Measurements from ENCODE around the gene CASS4. TPM values are rescaled to one million over a fixed set of nuclear protein-coding genes. Genes with fewer than 3 reads are reported as not detected.

CASS4 gene
- polyA plus RNA-seq, 1 donor from 2014 or later, result 0.56 TPM

DNA sequence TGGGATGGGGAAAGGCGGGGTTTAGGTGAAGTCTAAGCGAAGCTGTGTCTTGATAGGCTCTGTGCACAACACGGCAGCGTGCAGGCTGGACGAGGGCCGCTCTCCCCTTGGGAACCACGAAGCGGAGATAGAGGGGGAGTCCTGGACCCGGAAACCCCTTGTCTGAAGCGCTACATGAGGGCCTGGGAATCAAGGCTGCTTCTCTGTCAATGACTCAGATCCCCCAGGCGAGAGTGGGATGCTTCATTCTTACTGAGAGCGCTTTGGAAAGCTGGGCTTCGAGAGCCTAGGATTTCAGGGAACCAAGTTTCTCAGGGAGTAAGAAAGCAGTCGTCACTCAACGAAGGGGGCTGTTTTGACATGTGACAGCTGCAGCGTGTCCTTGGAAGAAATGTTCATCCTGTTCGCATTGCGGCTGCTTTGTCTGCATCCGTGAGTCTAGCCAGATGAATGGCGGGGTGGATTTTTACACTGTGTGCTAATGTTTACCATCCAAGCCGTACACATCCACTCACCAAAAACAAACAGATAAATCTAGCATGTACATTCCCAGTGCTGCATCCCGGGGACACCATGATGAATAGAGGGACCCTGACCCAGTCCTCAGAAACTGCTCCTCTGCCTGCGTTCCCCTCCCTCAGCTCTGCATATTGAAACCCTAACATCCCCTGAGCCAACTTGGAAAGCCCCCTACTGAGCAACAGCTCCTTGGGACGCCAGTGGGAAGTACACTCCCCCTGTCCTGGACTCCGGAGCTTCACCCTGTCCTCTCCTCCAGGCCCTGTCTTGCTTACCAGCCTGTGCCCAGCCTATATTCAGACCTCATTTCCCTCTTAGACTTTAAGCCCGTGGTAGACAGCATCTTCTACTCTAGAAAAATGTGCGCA is 31.8 kb downstream of the CASS4 start:
- H3K36me3 ChIP-seq (ENCODE audit: insufficient read depth, low read length), result no peaks in the 10 kb centered on the region
- peak overlapping the region; percentile 59 for H3K27ac ChIP-seq (ENCODE audit: low read length)
- H2AFZ ChIP-seq (ENCODE audit: low read depth, low read length), result peak overlapping the region; percentile 25
- TF ChIP-seq, protein P1, sequence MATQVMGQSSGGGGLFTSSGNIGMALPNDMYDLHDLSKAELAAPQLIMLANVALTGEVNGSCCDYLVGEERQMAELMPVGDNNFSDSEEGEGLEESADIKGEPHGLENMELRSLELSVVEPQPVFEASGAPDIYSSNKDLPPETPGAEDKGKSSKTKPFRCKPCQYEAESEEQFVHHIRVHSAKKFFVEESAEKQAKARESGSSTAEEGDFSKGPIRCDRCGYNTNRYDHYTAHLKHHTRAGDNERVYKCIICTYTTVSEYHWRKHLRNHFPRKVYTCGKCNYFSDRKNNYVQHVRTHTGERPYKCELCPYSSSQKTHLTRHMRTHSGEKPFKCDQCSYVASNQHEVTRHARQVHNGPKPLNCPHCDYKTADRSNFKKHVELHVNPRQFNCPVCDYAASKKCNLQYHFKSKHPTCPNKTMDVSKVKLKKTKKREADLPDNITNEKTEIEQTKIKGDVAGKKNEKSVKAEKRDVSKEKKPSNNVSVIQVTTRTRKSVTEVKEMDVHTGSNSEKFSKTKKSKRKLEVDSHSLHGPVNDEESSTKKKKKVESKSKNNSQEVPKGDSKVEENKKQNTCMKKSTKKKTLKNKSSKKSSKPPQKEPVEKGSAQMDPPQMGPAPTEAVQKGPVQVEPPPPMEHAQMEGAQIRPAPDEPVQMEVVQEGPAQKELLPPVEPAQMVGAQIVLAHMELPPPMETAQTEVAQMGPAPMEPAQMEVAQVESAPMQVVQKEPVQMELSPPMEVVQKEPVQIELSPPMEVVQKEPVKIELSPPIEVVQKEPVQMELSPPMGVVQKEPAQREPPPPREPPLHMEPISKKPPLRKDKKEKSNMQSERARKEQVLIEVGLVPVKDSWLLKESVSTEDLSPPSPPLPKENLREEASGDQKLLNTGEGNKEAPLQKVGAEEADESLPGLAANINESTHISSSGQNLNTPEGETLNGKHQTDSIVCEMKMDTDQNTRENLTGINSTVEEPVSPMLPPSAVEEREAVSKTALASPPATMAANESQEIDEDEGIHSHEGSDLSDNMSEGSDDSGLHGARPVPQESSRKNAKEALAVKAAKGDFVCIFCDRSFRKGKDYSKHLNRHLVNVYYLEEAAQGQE (IDR thresholded peaks at IDR 0.05; ENCODE audit: borderline replicate concordance), result peak; percentile 88
- no peak for TF ChIP-seq TAF1 (IDR thresholded peaks at IDR 0.05; ENCODE audit: low read depth)
- no peak for TF ChIP-seq SMC3 (conservative IDR thresholded peaks at IDR 0.05; ENCODE audit: poor library complexity)
- TF ChIP-seq MXI1 (conservative IDR thresholded peaks at IDR 0.05; ENCODE audit: poor library complexity, severe bottlenecking), result no peak
- peak; percentile 69 for TF ChIP-seq EP300 (conservative IDR thresholded peaks at IDR 0.05; ENCODE audit: poor library complexity, severe bottlenecking)
- TF ChIP-seq, protein P2, sequence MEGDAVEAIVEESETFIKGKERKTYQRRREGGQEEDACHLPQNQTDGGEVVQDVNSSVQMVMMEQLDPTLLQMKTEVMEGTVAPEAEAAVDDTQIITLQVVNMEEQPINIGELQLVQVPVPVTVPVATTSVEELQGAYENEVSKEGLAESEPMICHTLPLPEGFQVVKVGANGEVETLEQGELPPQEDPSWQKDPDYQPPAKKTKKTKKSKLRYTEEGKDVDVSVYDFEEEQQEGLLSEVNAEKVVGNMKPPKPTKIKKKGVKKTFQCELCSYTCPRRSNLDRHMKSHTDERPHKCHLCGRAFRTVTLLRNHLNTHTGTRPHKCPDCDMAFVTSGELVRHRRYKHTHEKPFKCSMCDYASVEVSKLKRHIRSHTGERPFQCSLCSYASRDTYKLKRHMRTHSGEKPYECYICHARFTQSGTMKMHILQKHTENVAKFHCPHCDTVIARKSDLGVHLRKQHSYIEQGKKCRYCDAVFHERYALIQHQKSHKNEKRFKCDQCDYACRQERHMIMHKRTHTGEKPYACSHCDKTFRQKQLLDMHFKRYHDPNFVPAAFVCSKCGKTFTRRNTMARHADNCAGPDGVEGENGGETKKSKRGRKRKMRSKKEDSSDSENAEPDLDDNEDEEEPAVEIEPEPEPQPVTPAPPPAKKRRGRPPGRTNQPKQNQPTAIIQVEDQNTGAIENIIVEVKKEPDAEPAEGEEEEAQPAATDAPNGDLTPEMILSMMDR (IDR thresholded peaks at IDR 0.05; ENCODE audit: poor library complexity, severe bottlenecking), result no peak
- TF ChIP-seq RAD21 (conservative IDR thresholded peaks at IDR 0.05), result no peak
- no peak for TF ChIP-seq EZH2 (IDR thresholded peaks at IDR 0.05; ENCODE audit: borderline replicate concordance, insufficient read depth, low read length, poor library complexity, severe bottlenecking)
- peak; percentile 43 for TF ChIP-seq POLR2AphosphoS5 (IDR thresholded peaks at IDR 0.05)
- no peaks in the 10 kb centered on the region for H4K20me1 ChIP-seq (ENCODE audit: insufficient read depth)
- H3K9ac ChIP-seq (ENCODE audit: low read length), result peak overlapping the region; percentile 46
- peak overlapping the region; percentile 46 for H3K4me3 ChIP-seq (ENCODE audit: low read length)
- H3K9me2 ChIP-seq (ENCODE audit: insufficient read depth, low read length), result no peaks in the 10 kb centered on the region
- no peaks in the 10 kb centered on the region for H3K9me3 ChIP-seq (ENCODE audit: low read length)
- H3K27me3 ChIP-seq (ENCODE audit: insufficient read depth, low read depth, low read length), result no peaks in the 10 kb centered on the region
- H3K79me2 ChIP-seq (replicated peaks; ENCODE audit: insufficient read depth, low read length), result no peaks in the 10 kb centered on the region
- no peaks in the 10 kb centered on the region for H3F3A ChIP-seq (ENCODE audit: insufficient read depth, low read length, poor library complexity, severe bottlenecking)
- H3K4me2 ChIP-seq (ENCODE audit: low read length), result peak overlapping the region; percentile 20

DNA sequence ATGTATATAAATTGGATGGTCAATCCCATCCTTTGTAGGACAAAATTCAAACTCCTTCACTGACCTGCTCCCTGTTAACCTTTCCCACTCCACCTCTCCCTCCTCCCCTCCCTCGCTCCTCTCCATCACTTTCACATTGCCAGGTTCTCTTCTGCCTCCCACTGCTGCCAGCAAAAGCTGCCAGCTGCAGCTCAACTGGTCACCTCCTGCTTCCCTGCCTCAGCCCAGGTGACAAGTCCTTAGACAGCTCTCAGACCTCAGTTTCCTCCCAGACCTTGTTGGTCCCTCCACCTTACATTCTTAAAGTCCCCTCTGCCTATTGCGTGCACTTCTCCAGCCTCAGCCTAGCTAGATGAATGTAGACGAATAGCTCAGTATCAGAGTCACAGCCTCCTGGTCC is 33.1 kb downstream of the CASS4 start:
- Histone ChIP-seq H3K79me2 (replicated peaks; ENCODE audit: insufficient read depth, low read length) (no peaks in the 10 kb centered on the region), H3K9ac (ENCODE audit: low read length) (no peak overlapping the region), H3K9me3 (ENCODE audit: low read length) (no peaks in the 10 kb centered on the region), H2AFZ (ENCODE audit: low read depth, low read length) (no peak overlapping the region), H3K9me2 (ENCODE audit: insufficient read depth, low read length) (no peaks in the 10 kb centered on the region), H3K36me3 (ENCODE audit: insufficient read depth, low read length) (no peaks in the 10 kb centered on the region), H3K4me2 (ENCODE audit: low read length) (no peak overlapping the region), H4K20me1 (ENCODE audit: insufficient read depth) (no peaks in the 10 kb centered on the region), H3K4me3 (ENCODE audit: low read length) (no peak overlapping the region), H3K27me3 (ENCODE audit: insufficient read depth, low read depth, low read length) (no peaks in the 10 kb centered on the region), H3K27ac (ENCODE audit: low read length) (no peak overlapping the region), H3F3A (ENCODE audit: insufficient read depth, low read length, poor library complexity, severe bottlenecking) (no peaks in the 10 kb centered on the region)
- no peak for TF ChIP-seq RAD21 (conservative IDR thresholded peaks at IDR 0.05)
- TF ChIP-seq MXI1 (conservative IDR thresholded peaks at IDR 0.05; ENCODE audit: poor library complexity, severe bottlenecking), result no peak
- TF ChIP-seq TAF1 (IDR thresholded peaks at IDR 0.05; ENCODE audit: low read depth), result no peak
- TF ChIP-seq EP300 (conservative IDR thresholded peaks at IDR 0.05; ENCODE audit: poor library complexity, severe bottlenecking), result no peak
- TF ChIP-seq, protein P1 (IDR thresholded peaks at IDR 0.05; ENCODE audit: borderline replicate concordance), result no peak
- TF ChIP-seq POLR2AphosphoS5 (IDR thresholded peaks at IDR 0.05), result no peak
- TF ChIP-seq, protein P2 (IDR thresholded peaks at IDR 0.05; ENCODE audit: poor library complexity, severe bottlenecking), result no peak
- no peak for TF ChIP-seq EZH2 (IDR thresholded peaks at IDR 0.05; ENCODE audit: borderline replicate concordance, insufficient read depth, low read length, poor library complexity, severe bottlenecking)
- TF ChIP-seq SMC3 (conservative IDR thresholded peaks at IDR 0.05; ENCODE audit: poor library complexity), result no peak

Data from neural cell (in vitro differentiated cells).